Measurements from ENCODE around the gene SP4. TPM values are rescaled to one million over a fixed set of nuclear protein-coding genes. Genes with fewer than 3 reads are reported as not detected.

Gene SP4
- total RNA-seq = 8.8 and 11.4 TPM in 2 replicates
- 3.2 and 3.3 TPM in 2 replicates for polyA plus RNA-seq
- 3.0 and 3.1 TPM in 2 replicates for polyA plus RNA-seq (2011; cell fraction: cytosol; rRNA removed)
- polyA plus RNA-seq (2011; cell fraction: nucleus; rRNA removed) = 6.7 and 8.8 TPM in 2 replicates
- polyA plus RNA-seq (2012) = 2.2 and 4.1 TPM in 2 replicates
- 17.6 and 18.8 TPM in 2 replicates for polyA minus RNA-seq
- 5.2 TPM for polyA minus RNA-seq (2011; cell fraction: cytosol; rRNA and poly(A)+ RNA removed)
- polyA minus RNA-seq (2011; cell fraction: nucleus; rRNA and poly(A)+ RNA removed) = 25.7 and 37.6 TPM in 2 replicates
- percentile 79 among the genes with signal in this experiment for Bru-seq, nascent RNA
- percentile 56 among the genes with signal in this experiment for BruChase-seq, experiment 1, labeled RNA remaining after a 6-hour chase
- percentile 63 among the genes with signal in this experiment for BruChase-seq, experiment 2, labeled RNA remaining after a 2-hour chase
- long read RNA-seq, full-length matches to known transcripts = 3 of 6 reads
- long read RNA-seq, partial matches to known transcripts = 0 of 6 reads
- long read RNA-seq, other reads (novel, unspliced or antisense) = 3 of 6 reads

DNA sequence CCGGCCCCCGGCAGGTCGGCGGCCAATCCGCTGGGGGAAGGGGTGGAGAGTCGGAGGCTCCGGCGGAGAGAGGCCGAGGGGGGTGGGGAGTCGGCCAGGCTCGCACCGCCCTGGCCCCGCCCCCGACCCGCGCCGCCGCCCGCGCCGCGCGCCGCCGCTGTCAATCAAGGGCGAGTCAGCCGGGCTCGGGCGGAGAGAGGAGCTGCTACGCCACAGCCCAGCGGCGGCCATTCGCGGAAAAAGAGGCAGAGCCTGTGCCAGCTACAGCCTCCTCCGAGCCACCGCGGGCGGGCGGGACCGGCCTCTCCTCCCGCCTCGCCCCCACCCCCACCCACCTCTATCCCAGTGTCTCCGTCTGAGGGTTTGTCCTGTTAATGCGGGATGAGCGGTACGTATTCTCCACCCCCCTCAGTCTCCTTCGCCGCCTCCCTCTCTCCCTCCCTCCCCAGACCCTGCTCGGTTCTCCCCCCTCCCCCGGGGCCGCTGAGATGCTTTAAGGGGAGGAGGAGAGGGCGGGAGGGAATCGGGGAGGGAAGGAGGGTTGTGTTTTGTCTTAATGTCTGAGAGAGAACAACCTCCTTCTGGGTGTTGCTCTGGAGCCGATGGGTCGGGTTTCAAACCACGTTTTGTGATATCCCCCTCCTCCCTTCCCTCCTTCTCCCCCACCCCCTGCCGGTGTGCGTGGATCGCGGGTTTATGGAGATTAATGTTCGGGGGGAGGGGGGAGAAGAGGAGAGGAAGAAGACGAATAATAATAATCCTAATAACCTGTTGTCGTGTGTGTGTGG, at the start of gene SP4:
TSS of gene SP4 (plus strand) at position 213 of the 788 bp plus-strand sequence. CDS start at position 382, 169 bp downstream.
- no TSS peak for BruUV-seq (replicated peaks)
- peak within 1 kb of the TSS; percentile 69 to 94 (median 79) for H3K4me3 ChIP-seq (replicated peaks in 1 of 3; ENCODE audit: insufficient read depth in 1 of 3, low read depth in 1 of 3, low read length in 3 of 3)
- H4K20me1 ChIP-seq (replicated peaks; ENCODE audit: control insufficient read depth, extremely low read depth, insufficient read depth, low read length) = no peaks in the 10 kb centered on the region
- FAIRE-seq (no peak), DNase-seq (ENCODE audit: low read depth, low spot score) (peak; percentile 95)
- H3K27ac ChIP-seq (ENCODE audit: insufficient read depth, low read depth, low read length) = peak within 1 kb of the TSS; percentile 89
- H3K27me3 ChIP-seq (ENCODE audit: control insufficient read depth in 2 of 2, insufficient read depth in 2 of 2, low read length in 2 of 2) = no peaks in the 10 kb centered on the region
- H3K36me3 ChIP-seq (ENCODE audit: control insufficient read depth in 2 of 2, extremely low read depth in 1 of 2, insufficient read depth in 2 of 2, low read length in 2 of 2) = peaks cover 0 to 2% of the 10 kb centered on the region in 2 experiments
- H2AFZ ChIP-seq (ENCODE audit: low read depth, low read length) = peak within 1 kb of the TSS; percentile 95
- no peaks in the 10 kb centered on the region for H3K9me3 ChIP-seq (replicated peaks; ENCODE audit: control insufficient read depth, insufficient read depth, low read length)
- intact Hi-C loops (cut with micrococcal nuclease) (loop anchor here (1.0 to 5.0 kb wide), 14 partner anchors 62 to 1721 kb away; partner anchors contain the start of genes CDCA7L, ITGB8, POLR1F and SP8), dilution Hi-C loops (cut with MboI; ENCODE audit: extremely low pct_ligation_motif_present, low sequenced_read_pairs) (no loop called here)
- H3K9ac ChIP-seq (replicated peaks; ENCODE audit: extremely low read depth, insufficient read depth, low read length) = peak within 1 kb of the TSS; percentile 87
- H3K4me1 ChIP-seq (ENCODE audit: control insufficient read depth, extremely low read depth, insufficient read depth, low read length) = peaks cover 17% of the 10 kb centered on the region
- H3K79me2 ChIP-seq (ENCODE audit: control insufficient read depth, insufficient read depth, low read length) = peaks cover 6% of the 10 kb centered on the region
- peak; percentile 48 for TF ChIP-seq POLR2AphosphoS5 (IDR thresholded peaks at IDR 0.05; ENCODE audit: insufficient read depth, low read depth, low read length)
- TF ChIP-seq MYC (IDR thresholded peaks at IDR 0.05; ENCODE audit: low read depth, low read length) = no peak
- TF ChIP-seq, protein P1, sequence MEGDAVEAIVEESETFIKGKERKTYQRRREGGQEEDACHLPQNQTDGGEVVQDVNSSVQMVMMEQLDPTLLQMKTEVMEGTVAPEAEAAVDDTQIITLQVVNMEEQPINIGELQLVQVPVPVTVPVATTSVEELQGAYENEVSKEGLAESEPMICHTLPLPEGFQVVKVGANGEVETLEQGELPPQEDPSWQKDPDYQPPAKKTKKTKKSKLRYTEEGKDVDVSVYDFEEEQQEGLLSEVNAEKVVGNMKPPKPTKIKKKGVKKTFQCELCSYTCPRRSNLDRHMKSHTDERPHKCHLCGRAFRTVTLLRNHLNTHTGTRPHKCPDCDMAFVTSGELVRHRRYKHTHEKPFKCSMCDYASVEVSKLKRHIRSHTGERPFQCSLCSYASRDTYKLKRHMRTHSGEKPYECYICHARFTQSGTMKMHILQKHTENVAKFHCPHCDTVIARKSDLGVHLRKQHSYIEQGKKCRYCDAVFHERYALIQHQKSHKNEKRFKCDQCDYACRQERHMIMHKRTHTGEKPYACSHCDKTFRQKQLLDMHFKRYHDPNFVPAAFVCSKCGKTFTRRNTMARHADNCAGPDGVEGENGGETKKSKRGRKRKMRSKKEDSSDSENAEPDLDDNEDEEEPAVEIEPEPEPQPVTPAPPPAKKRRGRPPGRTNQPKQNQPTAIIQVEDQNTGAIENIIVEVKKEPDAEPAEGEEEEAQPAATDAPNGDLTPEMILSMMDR (IDR thresholded peaks at IDR 0.05; ENCODE audit: extremely low read depth in 1 of 2, insufficient read depth in 1 of 2, low read depth in 1 of 2, low read length in 2 of 2) = no peak
- CTCF ChIA-PET = interaction anchor here (0.7 to 2.8 kb wide), 8 partner anchors 20 to 655 kb away, joined by 3 to 21 read pairs (median 3); no protein-coding TSS in a partner anchor
- H3K4me2 ChIP-seq (ENCODE audit: insufficient read depth, low read length) = peak within 1 kb of the TSS; percentile 96
- POLR2A ChIA-PET = interaction anchor here (0.6 to 2.0 kb wide), 5 partner anchors 56 to 655 kb away, joined by 3 to 17 read pairs (median 3); no protein-coding TSS in a partner anchor
- H3K9me1 ChIP-seq (replicated peaks; ENCODE audit: control insufficient read depth, extremely low read depth, insufficient read depth, low read length) = no peaks in the 10 kb centered on the region
